Natural killer cell (primary cell): ENCODE data around the gene NCMAP. TPM values are rescaled to one million over a fixed set of nuclear protein-coding genes. Genes with fewer than 3 reads are reported as not detected.

Experiments used
- ATAC-seq, 3 donors: fragments of 150-1000 bp in 2 of 3; fragments of 200-7000 bp in 1 of 3; cut with Tn5 transposase; 1 replicate in 1 of 3; 2 replicates in 2 of 3; pipeline ENCODE4 v1.10.0; 2021; ENCODE audit warnings: mild to moderate bottlenecking in 2 of 3, moderate library complexity in 2 of 3
- DNase-seq, 2 donors: peaks; one replicate each; pipeline versions ENCODE4 v3.0.0 to v3.0.0-alpha.2; 2013 to 2021; ENCODE audit warnings: mixed read lengths in 1 of 2
- H3K27ac ChIP-seq: one replicate; pipeline ENCODE4 v1.5.1; 2013; ENCODE audit warnings: mild to moderate bottlenecking, low read length
- H3K27me3 ChIP-seq: one replicate; pipeline ENCODE4 v1.6.1; 2013; ENCODE audit warnings: low read length; ENCODE audit not compliant: control insufficient read depth, insufficient read depth
- H3K36me3 ChIP-seq: one replicate; pipeline ENCODE4 v1.6.1; 2013; ENCODE audit warnings: low read length; ENCODE audit not compliant: control insufficient read depth, insufficient read depth
- H3K4me1 ChIP-seq: one replicate; pipeline ENCODE4 v1.6.1; 2013; ENCODE audit warnings: low read length; ENCODE audit not compliant: control insufficient read depth, insufficient read depth
- H3K4me3 ChIP-seq: one replicate; pipeline ENCODE4 v1.5.1; 2013; ENCODE audit warnings: low read length
- H3K9me3 ChIP-seq: one replicate; pipeline ENCODE4 v1.6.1; 2013; ENCODE audit warnings: low read length; ENCODE audit not compliant: control insufficient read depth, insufficient read depth
- H3K27ac Mint-ChIP-seq, 2 donors: one replicate each; pipeline ENCODE4 v1.8.0; 2022; ENCODE audit warnings: mild to moderate bottlenecking in 2 of 2, mixed read lengths in 2 of 2, moderate library complexity in 1 of 2
- H3K27me3 Mint-ChIP-seq, 2 donors: one replicate each; pipeline ENCODE4 v1.8.0; 2022; ENCODE audit warnings: low read depth in 2 of 2, mixed read lengths in 2 of 2
- H3K36me3 Mint-ChIP-seq: one replicate; pipeline ENCODE4 v1.8.0; 2022; ENCODE audit warnings: mixed read lengths
- H3K4me1 Mint-ChIP-seq, 2 donors: one replicate each; pipeline ENCODE4 v1.8.0; 2022; ENCODE audit warnings: mixed read lengths in 2 of 2
- H3K4me3 Mint-ChIP-seq: one replicate; pipeline ENCODE4 v1.8.0; 2022; ENCODE audit warnings: mild to moderate bottlenecking, moderate library complexity, mixed read lengths
- H3K9me3 Mint-ChIP-seq, 2 donors: one replicate each; pipeline ENCODE4 v1.8.0; 2022; ENCODE audit warnings: mixed read lengths in 2 of 2
- WGBS: methylation state at CpG from one replicate; pipeline ENCODE4 v1.1.7; 2013; ENCODE audit warnings: missing lambda C conversion rate; ENCODE audit not compliant: insufficient coverage; 5-methylcytosine and 5-hydroxymethylcytosine counted together
- intact Hi-C: fragments of 100-400 bp; cut with micrococcal nuclease; formaldehyde crosslinking; loops from one replicate; pipeline ENCODE4 v1.14.2; 2022
- total RNA-seq, 4 donors: library from RNA; stranded (reverse); fragments of 120-200 nt in 1 of 4; gene quantifications; one replicate each; pipeline versions ENCODE4 v1.2.3 to v1.2.4, GENCODE V29; 2013 to 2022
- TF ChIP-seq, protein P1 (sequence below): fragments of 200-600 bp; IDR thresholded peaks from one replicate; pipeline ENCODE4 v1.8.0; 2022; ENCODE audit warnings: antibody characterized with exemption

Gene NCMAP
- total RNA-seq, 3 donors from 2014 or later (not counting 1 experiment from before 2014, with no cell fraction given): not detected

DNA sequence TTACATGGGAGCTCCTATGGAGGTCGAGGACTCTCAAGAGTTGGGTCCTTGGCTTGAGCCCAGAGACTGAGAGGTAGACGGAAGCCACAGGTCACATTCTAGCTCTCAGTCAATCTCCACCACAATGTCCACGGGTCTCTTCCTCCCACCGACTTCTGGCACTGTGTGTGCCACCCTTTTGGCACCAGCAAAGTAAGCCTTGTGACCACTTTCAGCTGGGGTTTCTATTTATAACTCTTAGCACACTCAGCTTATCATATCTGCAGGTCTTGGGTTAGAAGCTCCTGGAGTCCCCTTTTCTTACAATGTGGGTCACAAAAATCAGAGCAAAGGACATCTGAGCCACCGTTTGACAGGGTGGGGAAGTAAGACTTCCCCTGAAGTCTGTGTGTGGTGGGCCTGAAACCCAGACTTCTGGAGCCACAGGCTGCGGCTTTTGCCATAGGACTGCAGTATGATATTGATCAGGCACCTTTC lies 28.3 kb downstream of the NCMAP start:
- H3K4me3 Mint-ChIP-seq: no peak overlapping the region
- no peaks in the 10 kb centered on the region for H3K9me3 Mint-ChIP-seq
- intact Hi-C loops: loop anchor here (10.0 kb wide), 1 partner anchor 99 kb away; no protein-coding TSS in a partner anchor
- peaks cover 0 to 5% of the 10 kb centered on the region in 2 donors for H3K4me1 Mint-ChIP-seq
- Histone ChIP-seq H3K27ac (no peak overlapping the region), H3K4me3 (no peak overlapping the region), H3K36me3 (no peaks in the 10 kb centered on the region), H3K9me3 (no peaks in the 10 kb centered on the region), H3K27me3 (no peaks in the 10 kb centered on the region), H3K4me1 (peaks cover 15% of the 10 kb centered on the region)
- 3% methylated on average over 6 of the region's 6 CpGs for WGBS
- peaks cover 5 to 12% of the 10 kb centered on the region in 2 donors for H3K27me3 Mint-ChIP-seq
- H3K27ac Mint-ChIP-seq: no peak overlapping the region
- no peaks in the 10 kb centered on the region for H3K36me3 Mint-ChIP-seq
- TF ChIP-seq, protein P1, sequence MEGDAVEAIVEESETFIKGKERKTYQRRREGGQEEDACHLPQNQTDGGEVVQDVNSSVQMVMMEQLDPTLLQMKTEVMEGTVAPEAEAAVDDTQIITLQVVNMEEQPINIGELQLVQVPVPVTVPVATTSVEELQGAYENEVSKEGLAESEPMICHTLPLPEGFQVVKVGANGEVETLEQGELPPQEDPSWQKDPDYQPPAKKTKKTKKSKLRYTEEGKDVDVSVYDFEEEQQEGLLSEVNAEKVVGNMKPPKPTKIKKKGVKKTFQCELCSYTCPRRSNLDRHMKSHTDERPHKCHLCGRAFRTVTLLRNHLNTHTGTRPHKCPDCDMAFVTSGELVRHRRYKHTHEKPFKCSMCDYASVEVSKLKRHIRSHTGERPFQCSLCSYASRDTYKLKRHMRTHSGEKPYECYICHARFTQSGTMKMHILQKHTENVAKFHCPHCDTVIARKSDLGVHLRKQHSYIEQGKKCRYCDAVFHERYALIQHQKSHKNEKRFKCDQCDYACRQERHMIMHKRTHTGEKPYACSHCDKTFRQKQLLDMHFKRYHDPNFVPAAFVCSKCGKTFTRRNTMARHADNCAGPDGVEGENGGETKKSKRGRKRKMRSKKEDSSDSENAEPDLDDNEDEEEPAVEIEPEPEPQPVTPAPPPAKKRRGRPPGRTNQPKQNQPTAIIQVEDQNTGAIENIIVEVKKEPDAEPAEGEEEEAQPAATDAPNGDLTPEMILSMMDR: no peak
- no peak for DNase-seq
- ATAC-seq: peak in 1 of 3 donors; percentile 32

DNA sequence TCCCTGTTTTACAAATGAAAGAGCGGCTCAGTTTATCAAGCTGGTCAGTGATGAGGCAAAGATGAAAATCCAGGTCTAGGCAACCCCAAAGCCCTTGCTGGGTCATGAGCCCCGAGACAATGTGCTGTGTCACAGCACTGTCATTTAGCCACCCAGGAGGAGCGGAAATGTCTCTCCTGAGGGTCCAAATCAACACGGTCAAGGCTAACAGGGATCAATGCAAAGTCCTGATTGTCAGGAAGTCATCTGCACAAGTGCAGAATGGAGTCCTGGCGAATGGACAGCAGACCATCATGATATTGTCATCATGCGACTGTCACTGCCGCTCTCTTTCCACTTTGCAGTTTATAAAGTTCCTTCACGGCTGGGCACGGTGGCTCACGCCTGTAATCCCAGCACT lies 30.2 kb downstream of the NCMAP start:
- intact Hi-C loops: loop anchor here (10.0 kb wide), 1 partner anchor 101 kb away; no protein-coding TSS in a partner anchor
- ATAC-seq: no peak
- H3K27ac Mint-ChIP-seq: no peak overlapping the region

DNA sequence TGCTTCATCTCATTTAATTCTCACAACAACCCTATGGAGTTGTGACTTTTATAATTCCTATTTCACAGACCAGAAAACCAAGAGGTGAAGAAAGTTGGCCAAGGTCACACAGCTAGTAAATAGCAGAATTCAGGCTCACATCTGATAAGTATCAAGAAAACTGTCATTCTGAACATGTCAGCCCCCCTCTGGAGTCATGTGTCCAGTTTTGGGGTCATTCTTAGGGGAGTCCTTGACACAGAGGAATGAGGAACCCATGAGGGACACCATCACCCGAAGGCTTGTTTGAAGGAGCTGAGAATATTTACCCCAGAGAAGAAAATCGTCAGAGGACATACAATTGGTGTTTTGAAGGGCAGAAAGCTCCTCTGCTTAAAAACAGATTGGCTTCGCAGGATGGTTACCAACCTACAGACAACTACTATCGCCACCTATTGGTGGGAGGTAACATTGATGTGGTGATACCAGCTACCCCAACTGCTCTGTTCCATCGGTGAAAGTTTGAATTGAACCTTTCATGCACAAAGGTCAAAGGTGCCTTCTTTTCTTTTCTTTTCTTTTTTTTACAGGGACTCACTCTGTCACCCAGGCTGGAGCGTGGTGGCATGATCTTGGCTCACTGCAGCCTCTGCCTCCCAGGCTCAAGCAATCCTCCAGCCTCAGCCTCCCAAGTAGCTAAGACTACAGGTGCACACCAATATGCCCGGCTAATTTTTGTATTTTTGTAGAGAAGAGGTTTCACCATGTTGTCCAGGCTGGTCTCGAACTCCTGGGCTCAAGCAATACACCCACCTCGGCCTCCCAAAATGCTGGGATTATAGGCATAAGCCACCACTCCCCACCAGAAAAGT lies 31.3 kb downstream of the NCMAP start:
- DNase-seq: peak in 1 of 2 donors; percentile 89
- peaks cover 15% of the 10 kb centered on the region for H3K4me1 ChIP-seq
- H3K4me1 Mint-ChIP-seq: peaks cover 0 to 5% of the 10 kb centered on the region in 2 donors
- H3K27ac Mint-ChIP-seq: no peak overlapping the region
- no peak overlapping the region for H3K27ac ChIP-seq
- peaks cover 8 to 12% of the 10 kb centered on the region in 2 donors for H3K27me3 Mint-ChIP-seq
- H3K9me3 Mint-ChIP-seq: no peaks in the 10 kb centered on the region
- H3K36me3 ChIP-seq: no peaks in the 10 kb centered on the region
- no peaks in the 10 kb centered on the region for H3K27me3 ChIP-seq
- TF ChIP-seq, protein P1: peak; percentile 78
- peak; percentile 87 to 99 (median 96) for ATAC-seq
- no peak overlapping the region for H3K4me3 Mint-ChIP-seq
- no peak overlapping the region for H3K4me3 ChIP-seq
- H3K9me3 ChIP-seq: no peaks in the 10 kb centered on the region
- H3K36me3 Mint-ChIP-seq: no peaks in the 10 kb centered on the region
- WGBS: 32% methylated on average over 7 of the region's 9 CpGs
- intact Hi-C loops: loop anchor here (1.0 to 10.0 kb wide), 3 partner anchors 102 to 388 kb away; partner anchors contain the start of gene NIPAL3

More for the DNA sequence above, 30.2 kb downstream of the NCMAP start:
- Histone ChIP-seq H3K4me1 (peaks cover 15% of the 10 kb centered on the region), H3K36me3 (no peaks in the 10 kb centered on the region), H3K4me3 (no peak overlapping the region), H3K27ac (no peak overlapping the region), H3K9me3 (no peaks in the 10 kb centered on the region), H3K27me3 (no peaks in the 10 kb centered on the region)
- WGBS: 86% methylated on average over 10 of the region's 10 CpGs
- H3K9me3 Mint-ChIP-seq: no peaks in the 10 kb centered on the region
- no peak for DNase-seq
- no peaks in the 10 kb centered on the region for H3K36me3 Mint-ChIP-seq
- TF ChIP-seq, protein P1: no peak
- peaks cover 5 to 12% of the 10 kb centered on the region in 2 donors for H3K27me3 Mint-ChIP-seq
- peaks cover 0 to 5% of the 10 kb centered on the region in 2 donors for H3K4me1 Mint-ChIP-seq
- no peak overlapping the region for H3K4me3 Mint-ChIP-seq
